Measurements from ENCODE around the gene CYB561A3. TPM values are rescaled to one million over a fixed set of nuclear protein-coding genes. Genes with fewer than 3 reads are reported as not detected.

The CYB561A3 gene
- total RNA-seq, 1 donor from 2014 or later = 13.4 TPM

GRCh38 chr11:61369372-61370348 is 8.0 kb upstream of the CYB561A3 start:
- DNase-seq = no peak

- no peak for DNase-seq
These were observed 7.0 kb upstream of the CYB561A3 start for GRCh38 chr11:61368646-61369045.

GRCh38 chr11:61367406-61367805 is 5.7 kb upstream of the CYB561A3 start:
- DNase-seq = no peak

- no peak for DNase-seq
These were observed 2.5 kb upstream of the CYB561A3 start for GRCh38 chr11:61364012-61364675.

- peak; percentile 58 for DNase-seq
These were observed 827 bp upstream of the CYB561A3 start for GRCh38 chr11:61362542-61362875.

- DNase-seq = no peak
These were observed 393 bp downstream of the CYB561A3 start for GRCh38 chr11:61361237-61361740.

GRCh38 chr11:61359516-61359915 is 2.2 kb downstream of the CYB561A3 start:
- no peak for DNase-seq

GRCh38 chr11:61358566-61358965 is 3.1 kb downstream of the CYB561A3 start:
- no peak for DNase-seq

- no peak for DNase-seq
These were observed 3.8 kb downstream of the CYB561A3 start for GRCh38 chr11:61357894-61358239.

- no peak for DNase-seq
These were observed 4.3 kb downstream of the CYB561A3 start for GRCh38 chr11:61357233-61357893.

GRCh38 chr11:61356706-61357105 is 5.0 kb downstream of the CYB561A3 start:
- no peak for DNase-seq

GRCh38 chr11:61354208-61354607 is 7.5 kb downstream of the CYB561A3 start:
- DNase-seq = no peak

- no peak for DNase-seq
These were observed 8.3 kb downstream of the CYB561A3 start for GRCh38 chr11:61353131-61354067.

- DNase-seq = no peak
These were observed 9.6 kb downstream of the CYB561A3 start for GRCh38 chr11:61352038-61352437.

GRCh38 chr11:61350803-61351202 is 10.9 kb downstream of the CYB561A3 start:
- no peak for DNase-seq

- DNase-seq = no peak
These were observed 11.3 kb downstream of the CYB561A3 start for GRCh38 chr11:61350336-61350735.

GRCh38 chr11:61349916-61350315 is 11.8 kb downstream of the CYB561A3 start:
- no peak for DNase-seq

GRCh38 chr11:61349189-61349751 is 12.4 kb downstream of the CYB561A3 start:
- DNase-seq = no peak

GRCh38 chr11:61347916-61348461 is 13.7 kb downstream of the CYB561A3 start:
- no peak for DNase-seq

- no peak for DNase-seq
These were observed 15.5 kb downstream of the CYB561A3 start for GRCh38 chr11:61345954-61346843.
